ENCODE data around the gene PTTG1.
A peak's percentile ranks its signal among the peaks of the same experiment; 100 is the strongest.

PTTG1 gene

DNA sequence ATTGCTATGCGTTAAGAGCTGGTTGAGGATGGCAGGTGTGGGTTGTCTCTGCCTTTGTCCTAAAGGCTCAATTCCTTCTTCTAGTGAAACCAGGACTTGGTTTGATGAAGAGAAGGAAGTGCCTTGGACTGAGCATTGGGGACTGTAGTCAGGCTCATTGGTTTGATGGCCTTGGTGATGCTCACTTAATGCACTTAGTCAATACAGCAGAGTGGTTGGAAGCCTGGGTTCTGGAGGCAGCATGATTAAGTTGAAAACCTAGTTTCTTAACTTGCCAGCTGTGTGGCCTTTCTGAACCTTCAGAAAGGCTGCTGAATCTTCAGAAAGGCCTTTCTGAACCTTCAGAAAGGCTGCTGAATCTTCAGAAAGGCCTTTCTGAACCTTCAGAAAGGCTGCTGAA, 52.4 kb downstream of the PTTG1 start:
- DNase-seq, result no peak

DNA sequence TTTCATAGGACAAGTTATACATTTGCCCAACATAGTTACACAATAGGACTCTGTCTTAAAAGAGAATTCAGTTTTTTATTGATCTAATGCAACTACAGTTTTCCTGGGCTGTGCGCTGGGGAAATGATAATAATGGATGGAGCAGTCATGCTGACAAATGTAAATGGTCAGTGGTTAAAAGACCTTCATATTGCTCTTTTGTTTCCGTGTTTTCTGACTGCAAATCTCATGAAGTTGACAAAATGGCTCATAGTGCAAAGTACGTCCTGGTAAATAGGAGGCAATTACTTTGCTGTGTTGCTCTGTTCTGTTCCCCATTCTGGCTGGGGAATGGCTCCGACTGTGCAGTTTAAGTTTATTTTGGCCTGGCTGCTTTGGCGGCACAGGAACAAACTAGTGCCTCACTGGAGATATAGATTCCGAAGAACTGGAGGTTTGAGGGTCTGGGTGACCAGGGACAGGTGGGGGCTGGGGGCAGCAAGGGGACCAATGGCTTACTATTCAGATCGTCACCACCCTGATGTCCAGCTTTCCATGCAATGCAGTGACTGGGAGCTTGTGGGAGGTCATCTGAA, 54.3 kb downstream of the PTTG1 start:
- DNase-seq, result peak; percentile 32

DNA sequence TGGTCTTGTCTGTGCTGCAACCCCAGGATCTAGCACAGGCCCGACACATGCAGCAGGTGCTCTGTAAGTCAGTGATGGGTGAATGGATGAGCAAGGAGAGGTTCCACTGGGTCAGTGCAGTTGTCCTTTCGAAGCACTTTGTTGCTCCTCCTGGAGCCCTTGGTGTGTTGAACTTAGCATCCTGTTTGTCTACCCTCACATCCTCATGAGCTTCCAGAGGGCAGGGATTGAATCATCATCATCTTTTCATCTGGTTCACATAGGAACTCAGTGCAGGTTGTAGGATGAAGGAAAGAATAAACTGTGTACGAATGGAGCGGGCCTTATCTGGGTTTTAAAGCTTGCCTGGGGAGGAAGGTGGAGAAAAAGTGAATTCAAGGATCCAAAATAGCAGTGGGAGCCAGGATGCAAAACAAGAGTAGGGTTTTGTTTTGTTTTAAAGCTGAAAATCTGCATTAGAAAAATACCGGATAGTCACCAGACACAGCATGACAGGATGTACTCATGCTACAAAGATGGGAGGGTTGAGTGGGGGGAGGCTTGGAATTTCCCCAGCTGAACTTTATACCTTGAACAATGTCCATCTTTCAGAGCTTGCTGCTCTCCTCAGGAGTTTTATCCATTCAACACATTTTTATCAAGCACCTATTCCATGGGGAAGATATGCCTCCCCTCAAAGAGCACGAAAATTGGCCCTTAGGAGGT, 55.8 kb downstream of the PTTG1 start:
- no peak for DNase-seq

DNA sequence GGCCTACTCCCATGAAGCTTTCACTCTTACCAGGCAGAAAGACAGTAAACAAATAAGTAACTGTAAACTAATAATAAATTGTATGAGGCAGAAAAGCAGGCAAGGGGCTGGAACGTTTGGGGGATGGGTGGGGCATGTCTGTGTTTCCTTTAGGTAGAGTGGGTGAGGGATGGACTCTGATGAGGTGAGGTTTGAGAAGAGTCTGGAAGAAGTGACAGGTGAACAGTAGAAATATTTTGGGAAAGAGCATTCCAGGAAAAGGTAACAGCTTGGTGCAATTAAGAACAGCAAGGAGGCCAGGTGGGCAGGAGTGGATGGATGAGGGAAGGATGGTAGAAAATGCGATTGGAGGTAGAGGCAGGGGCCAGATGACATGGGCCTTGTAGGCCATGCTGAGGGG, 56.5 kb downstream of the PTTG1 start:
- no peak for DNase-seq
